ENCODE results near the gene PCDHB15.
"Not testable (repeated sequence)": the region's sequence is repeated elsewhere in the genome, so short reads cannot be mapped to it uniquely, and the experiment has no call there.

- TF ChIP-seq CTCF (conservative IDR thresholded peaks at IDR 0.05; ENCODE audit: low read depth, low read length); EZH2 (IDR thresholded peaks at IDR 0.05; ENCODE audit: borderline replicate concordance, low read depth, low read length, poor library complexity, severe bottlenecking): not testable (repeated sequence)
Measured at GRCh38 chr5:141214583-141214982, 30.6 kb upstream of the PCDHB15 start.
